HCT116 (cell line): ENCODE measurements around the gene NRROS. TPM values are rescaled to one million over a fixed set of nuclear protein-coding genes. Genes with fewer than 3 reads are reported as not detected.

Experiments used
- ATAC-seq: fragments of 200-7000 bp; cut with Tn5 transposase; 2 replicates; pipeline ENCODE4 v1.9.1; 2020; ENCODE audit warnings: mild to moderate bottlenecking, moderate library complexity
- BruUV-seq: library from RNA; stranded (reverse); fragments of 400-500 nt; replicated peaks from 2 replicates; lab custom pipeline; 2021; lab: Mats Ljungman, UMichigan
- CTCF ChIA-PET: fragments of 300-600 bp; sonication (Branson Sonifier 250); formaldehyde crosslinking; loops from one replicate; lab custom pipeline; 2021; ENCODE audit warnings: antibody characterized with exemption; lab: Charles Lee
- POLR2A ChIA-PET: fragments of 300-600, 350-600 bp; sonication (Branson Sonifier 250); formaldehyde crosslinking; loops from one replicate; lab custom pipeline; 2021; ENCODE audit warnings: antibody characterized with exemption; lab: Charles Lee
- RAD21 ChIA-PET, 2 experiments: fragments of 300-600 bp; sonication (Branson Sonifier 250); formaldehyde crosslinking; loops; one replicate each; lab custom pipeline; 2023; ENCODE audit warnings: low total read pairs in 2 of 2; ENCODE audit not compliant: uncharacterized antibody in 2 of 2, unreplicated experiment in 2 of 2, low non-redundant PET in 1 of 2; lab: Charles Lee
- DNase-seq: peaks from one replicate; pipeline ENCODE4 v3.0.0-alpha.2; 2010; ENCODE audit warnings: low read depth, low spot score
- H2AFZ ChIP-seq: fragments of 200-600 bp; shearing (Covaris generic), sonication (generic); 2 replicates; pipeline ENCODE4 v1.6.1; 2017; ENCODE audit warnings: low read depth, mixed run types, mixed read lengths, antibody characterized with exemption, low read length; ENCODE audit not compliant: poor library complexity, severe bottlenecking
- H3K27ac ChIP-seq: 2 replicates; pipeline ENCODE4 v1.5.1; 2012; ENCODE audit warnings: low read depth, low read length
- H3K27me3 ChIP-seq: fragments of 200-600 bp; sonication (generic); 2 replicates; pipeline ENCODE4 v1.6.1; 2016; ENCODE audit warnings: mixed run types, low read length, mixed read lengths; ENCODE audit not compliant: insufficient read depth
- H3K36me3 ChIP-seq, 2 experiments: fragments of 200-500 bp in 1 of 2; fragments of 200-600 bp in 1 of 2; sonication (Bioruptor generic) in 1 of 2; sonication (generic) in 1 of 2; 2 replicates each; pipeline versions ENCODE4 v1.5.1 to v1.6.1; 2014 to 2016; ENCODE audit warnings: low read length in 2 of 2, inconsistent platforms in 1 of 2, mixed read lengths in 1 of 2, mixed run types in 1 of 2; ENCODE audit not compliant: insufficient read depth in 2 of 2, control insufficient read depth in 1 of 2
- H3K4me1 ChIP-seq, 2 experiments: fragments of 200-600 bp in 1 of 2; sonication (generic) in 1 of 2; 2 replicates each; pipeline versions ENCODE4 v1.5.1 to v1.6.1; 2012 to 2017; ENCODE audit warnings: low read length in 2 of 2, inconsistent platforms in 1 of 2, mild to moderate bottlenecking in 1 of 2, mixed read lengths in 1 of 2, mixed run types in 1 of 2, moderate library complexity in 1 of 2; ENCODE audit not compliant: insufficient read depth in 2 of 2, control insufficient read depth in 1 of 2
- H3K4me2 ChIP-seq: fragments of 200-600 bp; sonication (generic); 2 replicates; pipeline ENCODE4 v1.6.1; 2017; ENCODE audit warnings: mixed run types, low read length, mixed read lengths
- H3K4me3 ChIP-seq, 2 experiments: fragments of 200-600 bp in 1 of 2; sonication (generic) in 1 of 2; replicated peaks in 1 of 2; 2 replicates each; pipeline ENCODE4 v1.5.1; 2011 to 2016; ENCODE audit warnings: low read length in 2 of 2, control low read depth in 1 of 2, low read depth in 1 of 2, mild to moderate bottlenecking in 1 of 2, mixed read lengths in 1 of 2, mixed run types in 1 of 2
- H3K79me2 ChIP-seq: fragments of 200-600 bp; sonication (generic); 2 replicates; pipeline ENCODE4 v1.6.1; 2017; ENCODE audit warnings: mild to moderate bottlenecking, mixed run types, low read length, moderate library complexity, mixed read lengths; ENCODE audit not compliant: insufficient read depth
- H3K9ac ChIP-seq: fragments of 200-600 bp; sonication (generic); 2 replicates; pipeline ENCODE4 v1.6.1; 2016; ENCODE audit warnings: low read length, mixed read lengths
- H3K9me2 ChIP-seq: fragments of 200-600 bp; sonication (generic), shearing (Covaris generic); 2 replicates; pipeline ENCODE4 v1.6.1; 2017; ENCODE audit warnings: mixed run types, mild to moderate bottlenecking, moderate library complexity; ENCODE audit not compliant: insufficient read depth
- H3K9me3 ChIP-seq, 2 experiments: fragments of 200-500 bp in 1 of 2; fragments of 200-600 bp in 1 of 2; sonication (Bioruptor generic) in 1 of 2; sonication (generic) in 1 of 2; 2 replicates each; pipeline ENCODE4 v1.6.1; 2014 to 2017; ENCODE audit warnings: low read length in 2 of 2, mixed read lengths in 2 of 2, inconsistent platforms in 1 of 2, low read depth in 1 of 2, mild to moderate bottlenecking in 1 of 2, mixed run types in 1 of 2, moderate library complexity in 1 of 2; ENCODE audit not compliant: control insufficient read depth in 1 of 2, insufficient read depth in 1 of 2
- H4K20me1 ChIP-seq: fragments of 200-600 bp; sonication (generic), shearing (Covaris generic); 2 replicates; pipeline ENCODE4 v1.6.1; 2017; ENCODE audit warnings: mixed run types, mild to moderate bottlenecking, moderate library complexity; ENCODE audit not compliant: insufficient read depth
- CEBPB ChIP-seq: IDR thresholded peaks from 2 replicates; pipeline ENCODE4 v1.6.1; 2012; ENCODE audit warnings: low read depth
- ELF1 ChIP-seq: IDR thresholded peaks from 2 replicates; pipeline ENCODE4 v1.6.1; 2012; ENCODE audit warnings: low read depth, borderline replicate concordance
- EZH2phosphoT487 ChIP-seq: fragments of 200-600 bp; IDR thresholded peaks from 2 replicates; pipeline ENCODE4 v1.6.1; 2018; ENCODE audit warnings: antibody characterized with exemption, borderline replicate concordance
- POLR2A ChIP-seq: IDR thresholded peaks from 2 replicates; pipeline ENCODE4 v1.7.0; 2011; ENCODE audit warnings: borderline replicate concordance; ENCODE audit not compliant: insufficient read depth, insufficient read length; ENCODE audit errors: extremely low read depth
- SIN3A ChIP-seq: IDR thresholded peaks from 2 replicates; pipeline ENCODE4 v1.6.1; 2012; ENCODE audit warnings: low read depth
- SP1 ChIP-seq: IDR thresholded peaks from 2 replicates; pipeline ENCODE4 v1.6.1; 2012; ENCODE audit warnings: low read depth
- SRF ChIP-seq: IDR thresholded peaks from 2 replicates; pipeline ENCODE4 v1.6.1; 2012; ENCODE audit warnings: low read depth
- ZBTB33 ChIP-seq: IDR thresholded peaks from 2 replicates; pipeline ENCODE4 v1.6.1; 2011; ENCODE audit warnings: mild to moderate bottlenecking, low read length, moderate library complexity; ENCODE audit not compliant: insufficient replicate concordance; ENCODE audit errors: extremely low read depth
- ZFX ChIP-seq: fragments of 450-650 bp; IDR thresholded peaks from 2 replicates; pipeline ENCODE4 v1.6.1; 2017
- ZNF274 ChIP-seq: fragments of 200-500 bp; sonication (Bioruptor generic); IDR thresholded peaks from 2 replicates; pipeline ENCODE4 v1.6.1; 2014; ENCODE audit warnings: mild to moderate bottlenecking, low read depth, low read length, inconsistent platforms
- intact Hi-C: fragments of 100-400 bp; cut with micrococcal nuclease; formaldehyde crosslinking; loops from 2 replicates; pipeline ENCODE4 v1.10.0; 2022
- total RNA-seq: library from RNA; stranded (reverse); gene quantifications from one replicate; pipeline ENCODE4 v1.2.1, GENCODE V29; 2021; ENCODE audit not compliant: unreplicated experiment

NRROS gene
- total RNA-seq, 1 experiment from 2014 or later: 0.12 TPM

- CTCF ChIA-PET: interaction anchor here (0.8 to 5.2 kb wide), 5 partner anchors 55 to 164 kb away, joined by 3 to 62 read pairs (median 8); no protein-coding TSS in a partner anchor
- RAD21 ChIA-PET: no interaction called here
- H3K27ac ChIP-seq: no peak overlapping the region
- H3K9me3 ChIP-seq: no peaks in the 10 kb centered on the region
- H3K36me3 ChIP-seq: no peaks in the 10 kb centered on the region
- POLR2A ChIA-PET: no interaction called here
- no peak overlapping the region for H3K4me3 ChIP-seq
- H3K4me2 ChIP-seq: no peak overlapping the region
- H3K9me2 ChIP-seq: no peaks in the 10 kb centered on the region
- H3K9ac ChIP-seq: no peak overlapping the region
- H3K79me2 ChIP-seq: no peaks in the 10 kb centered on the region
- no peak overlapping the region for H2AFZ ChIP-seq
- TF ChIP-seq ELF1 (no peak), ZBTB33 (no peak), SRF (no peak), ZNF274 (no peak), EZH2phosphoT487 (no peak), SP1 (no peak), CEBPB (no peak), POLR2A (no peak), ZFX (no peak), SIN3A (no peak)
- ATAC-seq: no peak
- no peak for DNase-seq
- H3K27me3 ChIP-seq: no peaks in the 10 kb centered on the region
- intact Hi-C loops: no loop called here
- H4K20me1 ChIP-seq: no peaks in the 10 kb centered on the region
- peaks cover 0 to 11% of the 10 kb centered on the region in 2 experiments; a peak in 2 of 4 replicates for H3K4me1 ChIP-seq
- BruUV-seq: no TSS peak
Measured at GRCh38 chr3:196686436-196686835, 46.9 kb downstream of the NRROS start.
